ENCODE results near the gene DCAF6.

GRCh38 chr1:167937709-167938010 lies 1.2 kb downstream of the DCAF6 start:
- TF ChIP-seq CTCF (IDR thresholded peaks at IDR 0.05; ENCODE audit: low read depth, low read length, missing input control) (no peak), RAD21 (IDR thresholded peaks at IDR 0.05) (no peak), EGR1 (IDR thresholded peaks at IDR 0.05; ENCODE audit: low read depth in 2 of 2) (no peak), JUND (IDR thresholded peaks at IDR 0.05) (no peak), TAF1 (conservative IDR thresholded peaks at IDR 0.05) (peak; percentile 44)
